GOT3 (cell line): ENCODE measurements around the gene MAMDC2.

Experiments used
- DNase-seq: peaks from one replicate; lab custom pipeline; 2025; ENCODE audit warnings: mixed read lengths; lab: John Stamatoyannopoulos, UW

MAMDC2 gene

GRCh38 chr9:70260606-70261005 is 217.0 kb downstream of the MAMDC2 start:
- DNase-seq, result no peak

- no peak for DNase-seq
Measured at GRCh38 chr9:70261131-70261870, 217.7 kb downstream of the MAMDC2 start.

- DNase-seq, result no peak
Measured at GRCh38 chr9:70262366-70262765, 218.7 kb downstream of the MAMDC2 start.

- DNase-seq, result no peak
Measured at GRCh38 chr9:70262948-70263347, 219.3 kb downstream of the MAMDC2 start.

GRCh38 chr9:70263421-70263820 is 219.8 kb downstream of the MAMDC2 start:
- no peak for DNase-seq
